ENCODE data around the gene MBNL1.
A peak's percentile ranks its signal among the peaks of the same experiment; 100 is the strongest.
"Not testable (repeated sequence)": the region's sequence is repeated elsewhere in the genome, so short reads cannot be mapped to it uniquely, and the experiment has no call there.

Gene MBNL1

GRCh38 chr3:152403632-152404066 is 134.9 kb downstream of the MBNL1 start:
- ATAC-seq (replicated peaks): peak in 1 of 2 donors; percentile 18
- H3K4me3 Mint-ChIP-seq: no peak overlapping the region
- peak overlapping the region; percentile 72 for H3K27ac Mint-ChIP-seq
- H3K9me3 Mint-ChIP-seq: peaks cover 0 to 1% of the 10 kb centered on the region in 2 donors
- no peaks in the 10 kb centered on the region for H3K27me3 Mint-ChIP-seq
- H3K4me1 Mint-ChIP-seq: peaks cover 46 to 64% of the 10 kb centered on the region in 2 donors
- no peak for DNase-seq
- H3K36me3 Mint-ChIP-seq: peaks cover 30 to 41% of the 10 kb centered on the region in 2 donors

- no peak for ATAC-seq (replicated peaks)
- H3K9me3 Mint-ChIP-seq: peaks cover 0 to 1% of the 10 kb centered on the region in 2 donors
- H3K36me3 Mint-ChIP-seq: peaks cover 24 to 33% of the 10 kb centered on the region in 2 donors
- no peaks in the 10 kb centered on the region for H3K27me3 Mint-ChIP-seq
- H3K4me1 Mint-ChIP-seq: peaks cover 38 to 52% of the 10 kb centered on the region in 2 donors
- DNase-seq: no peak
- H3K4me3 Mint-ChIP-seq: no peak overlapping the region
- no peak overlapping the region for H3K27ac Mint-ChIP-seq
Measured at GRCh38 chr3:152404976-152405375, 136.2 kb downstream of the MBNL1 start.

- ATAC-seq (replicated peaks) (no peak), DNase-seq (no peak)
- H3K9me3 Mint-ChIP-seq: peaks cover 0 to 1% of the 10 kb centered on the region in 2 donors
- no peak overlapping the region for H3K4me3 Mint-ChIP-seq
- no peak overlapping the region for H3K27ac Mint-ChIP-seq
- H3K27me3 Mint-ChIP-seq: no peaks in the 10 kb centered on the region
- peaks cover 24 to 33% of the 10 kb centered on the region in 2 donors for H3K36me3 Mint-ChIP-seq
- peaks cover 36 to 50% of the 10 kb centered on the region in 2 donors for H3K4me1 Mint-ChIP-seq
Measured at GRCh38 chr3:152405915-152406802, 137.4 kb downstream of the MBNL1 start.

GRCh38 chr3:152413240-152413639 is 144.5 kb downstream of the MBNL1 start:
- peaks cover 25 to 36% of the 10 kb centered on the region in 2 donors for H3K36me3 Mint-ChIP-seq
- peaks cover 10 to 25% of the 10 kb centered on the region in 2 donors for H3K4me1 Mint-ChIP-seq
- DNase-seq: no peak
- peak overlapping the region; percentile 65 for H3K27ac Mint-ChIP-seq
- ATAC-seq (replicated peaks): no peak
- peaks cover 3 to 5% of the 10 kb centered on the region in 2 donors for H3K9me3 Mint-ChIP-seq
- no peak overlapping the region for H3K4me3 Mint-ChIP-seq
- no peaks in the 10 kb centered on the region for H3K27me3 Mint-ChIP-seq

DNA sequence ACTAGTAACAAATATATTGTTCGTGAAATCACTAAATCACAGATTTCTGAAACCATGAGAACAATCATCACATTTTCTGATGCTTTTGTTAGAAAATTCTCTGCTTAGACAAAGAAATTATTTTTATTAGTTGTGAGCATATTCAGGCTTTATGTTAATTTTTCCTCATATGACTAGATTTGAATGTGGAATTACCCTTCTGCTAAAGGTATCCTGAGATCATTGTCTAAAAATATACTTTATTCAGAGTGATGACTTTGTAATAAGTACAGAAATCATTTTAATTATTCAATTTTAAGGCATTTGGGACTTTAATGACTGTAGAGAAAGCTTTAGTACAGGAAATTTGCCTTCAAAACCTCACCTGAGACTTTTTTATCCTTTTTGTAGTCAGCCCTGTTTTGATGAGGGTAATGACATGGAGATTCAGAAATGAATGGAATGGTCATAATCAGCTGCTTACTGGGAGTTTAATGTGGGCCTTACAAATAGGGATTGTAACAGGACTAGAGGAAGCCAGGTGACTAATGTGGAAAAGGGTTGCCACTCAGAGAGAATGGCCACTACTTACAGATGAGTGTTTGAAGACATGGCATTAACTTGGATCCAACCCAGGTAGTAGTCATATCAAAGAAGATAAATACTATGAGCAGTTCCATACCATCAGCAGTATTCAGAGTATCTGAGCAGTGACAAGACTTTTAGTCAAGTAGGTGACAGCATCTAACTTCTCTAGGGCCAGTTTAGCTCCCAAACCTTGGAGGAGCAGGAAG is 148.3 kb downstream of the MBNL1 start:
- Mint-ChIP-seq H3K27me3 (no peaks in the 10 kb centered on the region), H3K36me3 (peaks cover 49 to 61% of the 10 kb centered on the region in 2 donors), H3K9me3 (peaks cover 10 to 11% of the 10 kb centered on the region in 2 donors), H3K4me1 (peaks cover 24 to 37% of the 10 kb centered on the region in 2 donors), H3K27ac (peak overlapping the region; percentile 89), H3K4me3 (no peak overlapping the region)
- ATAC-seq (replicated peaks) (no peak), DNase-seq (no peak)

GRCh38 chr3:152419748-152420147 is 151.0 kb downstream of the MBNL1 start:
- H3K27me3 Mint-ChIP-seq: no peaks in the 10 kb centered on the region
- H3K27ac Mint-ChIP-seq: peak overlapping the region; percentile 67
- ATAC-seq (replicated peaks) (no peak), DNase-seq (no peak)
- peaks cover 63 to 80% of the 10 kb centered on the region in 2 donors for H3K36me3 Mint-ChIP-seq
- peaks cover 18 to 25% of the 10 kb centered on the region in 2 donors for H3K9me3 Mint-ChIP-seq
- H3K4me3 Mint-ChIP-seq: no peak overlapping the region
- peaks cover 36 to 49% of the 10 kb centered on the region in 2 donors for H3K4me1 Mint-ChIP-seq

- no peak for ATAC-seq (replicated peaks)
- H3K27me3 Mint-ChIP-seq: no peaks in the 10 kb centered on the region
- H3K27ac Mint-ChIP-seq: peak overlapping the region; percentile 84
- H3K9me3 Mint-ChIP-seq: peaks cover 18 to 25% of the 10 kb centered on the region in 2 donors
- no peak for DNase-seq
- peaks cover 46 to 63% of the 10 kb centered on the region in 2 donors for H3K4me1 Mint-ChIP-seq
- peaks cover 75 to 86% of the 10 kb centered on the region in 2 donors for H3K36me3 Mint-ChIP-seq
- H3K4me3 Mint-ChIP-seq: peak overlapping the region in 1 of 2 donors; percentile 37
Measured at GRCh38 chr3:152421162-152421561, 152.4 kb downstream of the MBNL1 start.

DNA sequence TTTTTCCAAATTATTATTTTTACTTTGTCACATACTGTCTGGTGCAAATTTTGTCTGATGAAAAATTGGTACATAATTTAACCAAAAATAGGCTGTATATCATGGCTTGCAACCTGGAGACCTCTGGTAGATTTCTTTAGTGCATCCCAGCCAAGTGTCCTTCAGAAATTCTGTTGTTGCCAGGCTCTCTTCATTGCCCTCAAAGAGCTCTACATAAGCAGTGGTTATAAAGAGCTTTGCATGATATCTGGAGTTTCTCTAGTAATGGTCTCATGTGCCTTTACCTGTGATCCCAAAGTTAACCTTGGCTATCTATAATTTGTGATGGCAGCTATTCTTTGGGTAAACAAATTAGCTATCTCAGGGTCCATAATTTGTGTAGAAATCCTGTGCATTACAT is 157.7 kb downstream of the MBNL1 start:
- Mint-ChIP-seq H3K36me3 (peaks cover 54 to 65% of the 10 kb centered on the region in 2 donors), H3K4me1 (peaks cover 40 to 56% of the 10 kb centered on the region in 2 donors), H3K27me3 (no peaks in the 10 kb centered on the region), H3K4me3 (no peak overlapping the region), H3K9me3 (peaks cover 7 to 20% of the 10 kb centered on the region in 2 donors), H3K27ac (no peak overlapping the region)
- ATAC-seq (replicated peaks): no peak
- no peak for DNase-seq

DNA sequence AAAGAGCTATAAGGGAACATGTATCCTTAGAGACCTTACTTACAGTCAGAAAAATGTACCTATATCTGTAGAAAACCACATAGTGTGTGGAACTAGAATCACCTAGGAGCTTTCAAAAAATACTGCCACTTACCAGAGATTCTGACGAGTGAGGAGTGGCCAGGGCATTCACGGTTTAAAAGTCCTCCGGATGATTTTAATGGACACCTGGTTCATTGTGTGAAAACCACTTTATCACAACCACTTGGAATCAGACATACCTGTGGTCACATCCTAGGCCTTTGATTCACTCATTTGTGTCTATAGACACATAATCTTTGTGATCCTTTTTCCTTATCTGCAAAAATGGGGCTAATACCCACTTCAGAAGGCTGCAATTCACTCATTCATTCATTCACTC is 159.8 kb downstream of the MBNL1 start:
- Mint-ChIP-seq H3K27me3 (no peaks in the 10 kb centered on the region), H3K4me3 (no peak overlapping the region), H3K27ac (peak overlapping the region; percentile 1), H3K36me3 (peaks cover 49 to 61% of the 10 kb centered on the region in 2 donors), H3K9me3 (peaks cover 0 to 8% of the 10 kb centered on the region in 2 donors), H3K4me1 (peaks cover 24 to 38% of the 10 kb centered on the region in 2 donors)
- ATAC-seq (replicated peaks) (no peak), DNase-seq (no peak)

DNA sequence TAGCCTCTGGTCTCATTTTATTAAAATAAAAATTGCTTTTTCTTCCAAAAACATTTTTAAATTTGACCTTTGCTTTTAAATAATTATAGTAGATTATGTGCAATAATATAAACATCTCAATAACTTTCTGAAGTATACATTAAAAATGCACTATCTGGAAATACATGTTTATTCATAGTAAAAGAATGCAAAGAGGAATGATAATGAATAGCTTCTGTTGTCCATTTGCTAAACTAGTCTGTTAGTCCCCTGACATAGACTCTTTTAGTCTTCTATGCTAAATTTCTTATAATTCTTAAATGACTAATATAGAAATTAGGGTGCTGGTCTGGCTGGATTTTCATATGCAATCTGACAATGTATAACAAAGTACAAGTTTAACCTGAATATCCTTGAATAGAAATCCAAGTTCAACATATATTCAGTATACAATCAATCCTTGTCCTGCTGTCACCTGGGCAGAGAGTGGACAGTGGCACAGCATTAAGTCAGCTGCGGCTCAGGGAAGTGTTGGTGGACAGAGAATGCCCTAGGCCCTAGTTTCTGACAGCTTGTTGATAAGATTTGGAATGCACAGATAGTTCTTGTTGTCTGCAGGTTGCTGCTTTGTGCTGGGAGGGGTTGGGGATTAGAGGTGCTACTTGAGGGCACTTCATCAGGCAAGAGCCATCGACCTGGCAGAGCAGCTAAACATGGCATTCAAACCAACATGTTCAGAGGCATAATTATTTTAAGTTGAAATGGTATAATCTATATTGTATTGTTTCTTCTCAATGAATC is 161.7 kb downstream of the MBNL1 start:
- H3K4me1 Mint-ChIP-seq: peaks cover 21 to 39% of the 10 kb centered on the region in 2 donors
- peak overlapping the region; percentile 57 for H3K27ac Mint-ChIP-seq
- H3K27me3 Mint-ChIP-seq: no peaks in the 10 kb centered on the region
- peaks cover 50 to 60% of the 10 kb centered on the region in 2 donors for H3K36me3 Mint-ChIP-seq
- no peak overlapping the region for H3K4me3 Mint-ChIP-seq
- ATAC-seq (replicated peaks) (no peak), DNase-seq (no peak)
- H3K9me3 Mint-ChIP-seq: peaks cover 4 to 8% of the 10 kb centered on the region in 2 donors

DNA sequence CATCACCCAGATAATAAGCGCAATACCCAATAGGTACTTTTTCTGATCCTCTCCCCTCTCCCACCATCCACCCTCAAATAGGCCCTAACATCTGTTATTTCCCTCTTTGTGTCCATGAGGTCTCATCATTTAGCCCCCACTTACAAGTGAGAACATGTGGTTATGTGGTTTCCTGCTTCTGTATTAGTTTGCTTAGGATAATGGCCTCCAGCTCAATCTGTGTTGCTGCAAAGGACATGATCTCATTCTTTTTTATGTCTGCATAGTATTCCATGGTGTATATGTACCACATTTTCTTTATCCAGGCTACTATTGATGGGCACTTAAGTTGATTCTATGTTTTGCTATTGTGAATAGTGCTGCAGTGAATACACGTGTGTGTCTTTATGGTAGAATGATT is 165.4 kb downstream of the MBNL1 start:
- H3K36me3 Mint-ChIP-seq: peaks cover 55 to 69% of the 10 kb centered on the region in 2 donors
- H3K9me3 Mint-ChIP-seq: peaks cover 4 to 9% of the 10 kb centered on the region in 2 donors
- no peaks in the 10 kb centered on the region for H3K27me3 Mint-ChIP-seq
- H3K4me1 Mint-ChIP-seq: peaks cover 15 to 45% of the 10 kb centered on the region in 2 donors
- H3K27ac Mint-ChIP-seq: peak overlapping the region; percentile 44
- peak; percentile 29 to 39 for ATAC-seq (replicated peaks)
- no peak for DNase-seq
- H3K4me3 Mint-ChIP-seq: peak overlapping the region in 1 of 2 donors; percentile 39

DNA sequence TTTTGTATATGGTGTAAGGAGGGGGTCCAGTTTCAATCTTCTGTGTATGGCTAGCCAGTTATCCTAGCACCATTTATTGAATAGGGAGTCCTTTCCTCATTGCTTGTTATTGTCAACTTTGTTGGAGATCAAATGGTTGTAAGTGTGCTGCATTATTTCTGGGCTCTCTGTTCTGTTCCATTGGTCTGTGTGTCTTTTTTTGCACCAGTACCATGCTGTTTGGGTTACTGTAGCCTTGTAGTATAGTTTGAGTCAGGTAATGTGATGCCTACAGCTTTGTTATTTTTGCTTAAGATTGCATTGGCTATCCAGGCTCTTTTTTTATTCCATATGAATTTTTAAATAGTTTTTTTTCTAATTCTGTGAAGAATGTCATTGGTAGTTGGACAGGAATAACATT is 166.5 kb downstream of the MBNL1 start:
- Mint-ChIP-seq H3K36me3 (peaks cover 62 to 74% of the 10 kb centered on the region in 2 donors), H3K4me1 (peaks cover 19 to 51% of the 10 kb centered on the region in 2 donors), H3K27ac (peak overlapping the region; percentile 4), H3K9me3 (peaks cover 10 to 11% of the 10 kb centered on the region in 2 donors)
- ATAC-seq (replicated peaks); DNase-seq; H3K27me3 Mint-ChIP-seq; H3K4me3 Mint-ChIP-seq: not testable (repeated sequence)

DNA sequence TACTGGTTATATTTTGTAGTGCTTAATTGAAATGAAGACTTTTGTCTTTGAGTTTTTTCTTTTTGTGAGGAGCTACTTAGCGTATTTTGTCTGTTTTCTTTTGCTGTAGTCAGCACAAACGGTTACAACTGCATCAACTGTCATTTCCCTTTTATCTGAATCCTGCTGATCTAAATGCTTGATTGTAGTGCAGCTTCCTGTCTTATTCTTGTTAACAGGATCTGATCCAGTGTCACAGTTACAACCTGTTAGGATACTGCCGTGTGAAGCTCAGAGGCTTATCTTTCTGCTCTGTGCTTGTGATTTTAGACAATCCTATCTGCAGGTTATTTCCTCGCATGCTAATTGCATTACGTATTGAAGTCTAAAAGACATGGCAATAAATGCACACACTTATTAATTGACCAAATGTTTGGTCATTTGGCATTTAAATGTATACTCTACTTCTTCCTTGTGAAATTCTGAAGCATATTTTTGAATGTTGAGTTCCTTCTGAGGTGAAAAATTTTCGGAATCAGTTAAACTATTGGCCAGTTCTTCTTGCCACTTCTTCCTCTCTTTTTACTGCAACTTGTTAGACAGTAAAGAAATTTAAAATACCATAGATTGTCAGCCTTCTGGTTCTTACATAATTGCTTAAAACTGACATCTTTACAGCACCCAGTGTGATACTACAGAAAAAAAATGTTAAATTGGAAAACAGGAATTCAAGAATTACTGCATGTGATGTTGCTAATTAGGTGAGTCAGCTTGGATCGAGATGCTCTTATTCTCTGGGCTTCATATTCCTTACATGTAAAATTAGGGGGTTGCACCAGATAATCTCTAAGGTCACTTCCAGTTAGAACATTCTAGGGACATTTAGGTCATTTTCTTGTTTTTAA is 168.2 kb downstream of the MBNL1 start:
- H3K36me3 Mint-ChIP-seq: peaks cover 56 to 69% of the 10 kb centered on the region in 2 donors
- no peaks in the 10 kb centered on the region for H3K27me3 Mint-ChIP-seq
- peak overlapping the region in 1 of 2 donors; percentile 8 for H3K4me3 Mint-ChIP-seq
- H3K4me1 Mint-ChIP-seq: peaks cover 17 to 48% of the 10 kb centered on the region in 2 donors
- peaks cover 7 to 10% of the 10 kb centered on the region in 2 donors for H3K9me3 Mint-ChIP-seq
- DNase-seq (no peak), ATAC-seq (replicated peaks) (no peak)
- H3K27ac Mint-ChIP-seq: peak overlapping the region; percentile 20
